Liver (tissue), 3 donors: ENCODE results near the gene CLCNKB.

ENCODE experiments used
- EGR1 ChIP-seq, 2 donors: IDR thresholded peaks; 2 replicates each; pipeline ENCODE4 v1.6.1; 2016 to 2018; ENCODE audit warnings: antibody characterized with exemption in 2 of 2, low read depth in 2 of 2
- GABPA ChIP-seq, 2 donors: IDR thresholded peaks in 1 of 2; conservative IDR thresholded peaks in 1 of 2; 2 replicates each; pipeline ENCODE4 v1.6.1; 2016; ENCODE audit warnings: antibody characterized with exemption in 2 of 2, mild to moderate bottlenecking in 1 of 2, moderate library complexity in 1 of 2
- HNF4G ChIP-seq: IDR thresholded peaks from 2 replicates; pipeline ENCODE4 v1.6.1; 2016; ENCODE audit warnings: antibody characterized with exemption
- JUND ChIP-seq, 2 donors: IDR thresholded peaks; 2 replicates each; pipeline ENCODE4 v1.6.1; 2016; ENCODE audit warnings: antibody characterized with exemption in 2 of 2
- RAD21 ChIP-seq, 2 donors: IDR thresholded peaks; 2 replicates each; pipeline ENCODE4 v1.6.1; 2016; ENCODE audit warnings: antibody characterized with exemption in 2 of 2, mild to moderate bottlenecking in 2 of 2
- YY1 ChIP-seq: IDR thresholded peaks from 2 replicates; pipeline ENCODE4 v1.6.1; 2016; ENCODE audit warnings: antibody characterized with exemption, mild to moderate bottlenecking
- TF ChIP-seq, protein P1 (sequence below): IDR thresholded peaks from 2 replicates; pipeline ENCODE4 v1.6.1; 2016; ENCODE audit warnings: antibody characterized with exemption
- TF ChIP-seq, protein P2 (sequence below): fragments of 150-350 bp; IDR thresholded peaks from 2 replicates; pipeline ENCODE4 v1.5.1; 2017; ENCODE audit warnings: improper control_type of control experiment, low read depth, low read length; ENCODE audit not compliant: missing input control
- TF ChIP-seq, protein P3 (sequence below): IDR thresholded peaks from 2 replicates; pipeline ENCODE4 v1.6.1; 2016; ENCODE audit warnings: antibody characterized with exemption, mild to moderate bottlenecking
- TF ChIP-seq, protein P4 (sequence below): IDR thresholded peaks from 2 replicates; pipeline ENCODE4 v1.6.1; 2016; ENCODE audit warnings: antibody characterized with exemption
- donor health status: healthy.
- donor health status: healthy.

DNA sequence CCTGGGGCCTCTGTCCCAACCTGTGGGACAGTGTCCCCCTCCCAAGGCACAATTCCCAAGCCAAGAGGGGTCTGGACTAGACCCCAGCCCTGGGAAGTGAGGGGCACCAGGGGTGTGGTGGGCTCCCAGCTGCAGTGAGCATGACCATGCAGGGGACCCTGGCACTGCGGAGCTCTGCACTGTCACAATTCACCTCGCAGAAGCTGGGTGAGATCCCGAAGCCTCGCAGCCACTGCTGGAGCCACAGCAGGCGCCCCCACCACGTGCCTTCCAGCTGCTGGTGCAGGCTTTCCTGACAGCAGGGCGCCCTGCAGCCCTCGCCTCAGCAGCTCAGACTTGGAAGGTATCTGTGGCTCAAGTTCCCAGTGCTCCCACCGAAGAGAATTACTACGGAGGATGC is 49.5 kb upstream of the CLCNKB start:
- TF ChIP-seq, protein P1, sequence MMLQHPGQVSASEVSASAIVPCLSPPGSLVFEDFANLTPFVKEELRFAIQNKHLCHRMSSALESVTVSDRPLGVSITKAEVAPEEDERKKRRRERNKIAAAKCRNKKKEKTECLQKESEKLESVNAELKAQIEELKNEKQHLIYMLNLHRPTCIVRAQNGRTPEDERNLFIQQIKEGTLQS = no peak
- TF ChIP-seq HNF4G = no peak
- TF ChIP-seq, protein P2, sequence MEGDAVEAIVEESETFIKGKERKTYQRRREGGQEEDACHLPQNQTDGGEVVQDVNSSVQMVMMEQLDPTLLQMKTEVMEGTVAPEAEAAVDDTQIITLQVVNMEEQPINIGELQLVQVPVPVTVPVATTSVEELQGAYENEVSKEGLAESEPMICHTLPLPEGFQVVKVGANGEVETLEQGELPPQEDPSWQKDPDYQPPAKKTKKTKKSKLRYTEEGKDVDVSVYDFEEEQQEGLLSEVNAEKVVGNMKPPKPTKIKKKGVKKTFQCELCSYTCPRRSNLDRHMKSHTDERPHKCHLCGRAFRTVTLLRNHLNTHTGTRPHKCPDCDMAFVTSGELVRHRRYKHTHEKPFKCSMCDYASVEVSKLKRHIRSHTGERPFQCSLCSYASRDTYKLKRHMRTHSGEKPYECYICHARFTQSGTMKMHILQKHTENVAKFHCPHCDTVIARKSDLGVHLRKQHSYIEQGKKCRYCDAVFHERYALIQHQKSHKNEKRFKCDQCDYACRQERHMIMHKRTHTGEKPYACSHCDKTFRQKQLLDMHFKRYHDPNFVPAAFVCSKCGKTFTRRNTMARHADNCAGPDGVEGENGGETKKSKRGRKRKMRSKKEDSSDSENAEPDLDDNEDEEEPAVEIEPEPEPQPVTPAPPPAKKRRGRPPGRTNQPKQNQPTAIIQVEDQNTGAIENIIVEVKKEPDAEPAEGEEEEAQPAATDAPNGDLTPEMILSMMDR = no peak
- no peak for TF ChIP-seq GABPA (IDR thresholded peaks at IDR 0.05 in 1 of 2, conservative IDR thresholded peaks at IDR 0.05 in 1 of 2)
- no peak for TF ChIP-seq YY1
- no peak for TF ChIP-seq RAD21 (IDR thresholded peaks at IDR 0.05)
- no peak for TF ChIP-seq EGR1 (IDR thresholded peaks at IDR 0.05; ENCODE audit: low read depth in 2 of 2)
- no peak for TF ChIP-seq JUND (IDR thresholded peaks at IDR 0.05)
- TF ChIP-seq, protein P3, sequence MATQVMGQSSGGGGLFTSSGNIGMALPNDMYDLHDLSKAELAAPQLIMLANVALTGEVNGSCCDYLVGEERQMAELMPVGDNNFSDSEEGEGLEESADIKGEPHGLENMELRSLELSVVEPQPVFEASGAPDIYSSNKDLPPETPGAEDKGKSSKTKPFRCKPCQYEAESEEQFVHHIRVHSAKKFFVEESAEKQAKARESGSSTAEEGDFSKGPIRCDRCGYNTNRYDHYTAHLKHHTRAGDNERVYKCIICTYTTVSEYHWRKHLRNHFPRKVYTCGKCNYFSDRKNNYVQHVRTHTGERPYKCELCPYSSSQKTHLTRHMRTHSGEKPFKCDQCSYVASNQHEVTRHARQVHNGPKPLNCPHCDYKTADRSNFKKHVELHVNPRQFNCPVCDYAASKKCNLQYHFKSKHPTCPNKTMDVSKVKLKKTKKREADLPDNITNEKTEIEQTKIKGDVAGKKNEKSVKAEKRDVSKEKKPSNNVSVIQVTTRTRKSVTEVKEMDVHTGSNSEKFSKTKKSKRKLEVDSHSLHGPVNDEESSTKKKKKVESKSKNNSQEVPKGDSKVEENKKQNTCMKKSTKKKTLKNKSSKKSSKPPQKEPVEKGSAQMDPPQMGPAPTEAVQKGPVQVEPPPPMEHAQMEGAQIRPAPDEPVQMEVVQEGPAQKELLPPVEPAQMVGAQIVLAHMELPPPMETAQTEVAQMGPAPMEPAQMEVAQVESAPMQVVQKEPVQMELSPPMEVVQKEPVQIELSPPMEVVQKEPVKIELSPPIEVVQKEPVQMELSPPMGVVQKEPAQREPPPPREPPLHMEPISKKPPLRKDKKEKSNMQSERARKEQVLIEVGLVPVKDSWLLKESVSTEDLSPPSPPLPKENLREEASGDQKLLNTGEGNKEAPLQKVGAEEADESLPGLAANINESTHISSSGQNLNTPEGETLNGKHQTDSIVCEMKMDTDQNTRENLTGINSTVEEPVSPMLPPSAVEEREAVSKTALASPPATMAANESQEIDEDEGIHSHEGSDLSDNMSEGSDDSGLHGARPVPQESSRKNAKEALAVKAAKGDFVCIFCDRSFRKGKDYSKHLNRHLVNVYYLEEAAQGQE = no peak
- TF ChIP-seq, protein P4, sequence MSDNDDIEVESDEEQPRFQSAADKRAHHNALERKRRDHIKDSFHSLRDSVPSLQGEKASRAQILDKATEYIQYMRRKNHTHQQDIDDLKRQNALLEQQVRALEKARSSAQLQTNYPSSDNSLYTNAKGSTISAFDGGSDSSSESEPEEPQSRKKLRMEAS = no peak
